IMR-90 (cell line): ENCODE results near the gene L3MBTL4. TPM values are rescaled to one million over a fixed set of nuclear protein-coding genes. Genes with fewer than 3 reads are reported as not detected.

ENCODE experiments used
- ATAC-seq: fragments of 200-7000 bp; cut with Tn5 transposase; 2 replicates; pipeline ENCODE4 v1.9.1; 2020; ENCODE audit warnings: low read depth, mild to moderate bottlenecking, moderate library complexity
- BruUV-seq: library from RNA; stranded (reverse); fragments of 400-500 nt; replicated peaks from 2 replicates; lab custom pipeline; 2021; lab: Mats Ljungman, UMichigan
- CTCF ChIA-PET: fragments of 300-600 bp; formaldehyde crosslinking; extraction: SDS; loops from one replicate; lab custom pipeline; 2021; ENCODE audit warnings: antibody characterized with exemption; lab: Yijun Ruan, JAX
- POLR2A ChIA-PET: fragments of 300-600 bp; sonication (Branson Sonifier 250); formaldehyde crosslinking; loops from one replicate; lab custom pipeline; 2022; ENCODE audit warnings: antibody characterized with exemption; ENCODE audit not compliant: unreplicated experiment; lab: Charles Lee
- DNase-seq: peaks from one replicate; pipeline ENCODE4 v3.0.0; 2013
- H2AFZ ChIP-seq: replicated peaks from 2 replicates; pipeline ENCODE3; 2013; ENCODE audit warnings: low read length, mild to moderate bottlenecking; ENCODE audit not compliant: poor library complexity
- H2AK5ac ChIP-seq: 2 replicates; pipeline ENCODE4 v1.6.1; 2013; ENCODE audit warnings: low read depth, low read length, inconsistent platforms
- H2AK9ac ChIP-seq: replicated peaks from 2 replicates; pipeline ENCODE3; 2013; ENCODE audit warnings: mild to moderate bottlenecking, low read depth, low read length, moderate library complexity; ENCODE audit not compliant: poor library complexity
- H2BK120ac ChIP-seq: 2 replicates; pipeline ENCODE4 v1.6.1; 2013; ENCODE audit warnings: low read depth, low read length, inconsistent platforms
- H2BK15ac ChIP-seq: 3 replicates; pipeline ENCODE4 v1.6.1; 2013; ENCODE audit warnings: low read depth, low read length, inconsistent platforms
- H2BK20ac ChIP-seq: 2 replicates; pipeline ENCODE4 v1.6.1; 2013; ENCODE audit warnings: low read depth, mild to moderate bottlenecking, inconsistent platforms, low read length, moderate library complexity
- H2BK5ac ChIP-seq: 2 replicates; pipeline ENCODE4 v1.6.1; 2013; ENCODE audit warnings: mild to moderate bottlenecking, low read depth, low read length, inconsistent platforms; ENCODE audit not compliant: poor library complexity, severe bottlenecking
- H3K14ac ChIP-seq: replicated peaks from 2 replicates; pipeline ENCODE4 v1.6.1; 2013; ENCODE audit warnings: low read depth, low read length, inconsistent platforms
- H3K18ac ChIP-seq: 2 replicates; pipeline ENCODE4 v1.6.1; 2013; ENCODE audit warnings: low read depth, low read length, control low read depth
- H3K23ac ChIP-seq: 2 replicates; pipeline ENCODE4 v1.6.1; 2013; ENCODE audit warnings: low read depth, low read length, inconsistent platforms
- H3K27ac ChIP-seq: 2 replicates; pipeline ENCODE4 v1.5.1; 2013; ENCODE audit warnings: mild to moderate bottlenecking, control low read depth, low read length; ENCODE audit not compliant: insufficient read depth
- H3K27me3 ChIP-seq: 2 replicates; pipeline ENCODE4 v1.6.1; 2013; ENCODE audit warnings: low read length; ENCODE audit not compliant: control insufficient read depth, insufficient read depth
- H3K36me3 ChIP-seq: 2 replicates; pipeline ENCODE4 v1.6.1; 2013; ENCODE audit warnings: low read length, mixed read lengths; ENCODE audit not compliant: control insufficient read depth, insufficient read depth
- H3K4ac ChIP-seq: 2 replicates; pipeline ENCODE4 v1.6.1; 2013; ENCODE audit warnings: low read depth, low read length, inconsistent platforms
- H3K4me1 ChIP-seq: 2 replicates; pipeline ENCODE4 v1.6.1; 2013; ENCODE audit warnings: low read length, mixed read lengths; ENCODE audit not compliant: control insufficient read depth, insufficient read depth
- H3K4me2 ChIP-seq: 2 replicates; pipeline ENCODE4 v1.6.1; 2013; ENCODE audit warnings: low read depth, mild to moderate bottlenecking, control low read depth, low read length, moderate library complexity
- H3K4me3 ChIP-seq: 2 replicates; pipeline ENCODE4 v1.5.1; 2013; ENCODE audit warnings: low read depth, mild to moderate bottlenecking, control low read depth, low read length, moderate library complexity; ENCODE audit not compliant: insufficient read depth
- H3K56ac ChIP-seq: 2 replicates; pipeline ENCODE4 v1.6.1; 2013; ENCODE audit warnings: low read length, inconsistent platforms; ENCODE audit not compliant: insufficient read depth; ENCODE audit errors: extremely low read depth
- H3K79me1 ChIP-seq, 2 experiments: 2 replicates each; pipeline ENCODE4 v1.6.1; 2013; ENCODE audit warnings: low read length in 2 of 2, inconsistent platforms in 1 of 2, low read depth in 1 of 2
- H3K9ac ChIP-seq: 2 replicates; pipeline ENCODE4 v1.6.1; 2013; ENCODE audit warnings: low read depth, low read length, control low read depth
- H3K9me1 ChIP-seq: 2 replicates; pipeline ENCODE4 v1.6.1; 2013; ENCODE audit warnings: low read length, inconsistent platforms; ENCODE audit not compliant: insufficient read depth
- H3K9me3 ChIP-seq: 2 replicates; pipeline ENCODE4 v1.6.1; 2013; ENCODE audit warnings: low read length; ENCODE audit not compliant: control insufficient read depth, insufficient read depth
- H4K20me1 ChIP-seq: 2 replicates; pipeline ENCODE4 v1.6.1; 2013; ENCODE audit warnings: low read length, inconsistent platforms; ENCODE audit not compliant: insufficient read depth
- H4K5ac ChIP-seq: 2 replicates; pipeline ENCODE4 v1.6.1; 2013; ENCODE audit warnings: mild to moderate bottlenecking, low read depth, low read length, control low read depth
- H4K8ac ChIP-seq, 2 experiments: 2 replicates each; pipeline ENCODE4 v1.6.1; 2013; ENCODE audit warnings: low read depth in 2 of 2, low read length in 2 of 2, control low read depth in 1 of 2, inconsistent platforms in 1 of 2
- H4K91ac ChIP-seq: 2 replicates; pipeline ENCODE4 v1.6.1; 2013; ENCODE audit warnings: low read depth, low read length, inconsistent platforms; ENCODE audit not compliant: insufficient read depth
- BHLHE40 ChIP-seq: fragments of 150-350 bp; IDR thresholded peaks from 2 replicates; pipeline ENCODE4 v1.6.1; 2016; ENCODE audit warnings: mild to moderate bottlenecking, low read depth, low read length
- CEBPB ChIP-seq: IDR thresholded peaks from 2 replicates; pipeline ENCODE4 v1.6.1; 2012; ENCODE audit warnings: low read depth, low read length, improper control_type of control experiment
- CHD1 ChIP-seq: IDR thresholded peaks from 2 replicates; pipeline ENCODE4 v1.6.1; 2012; ENCODE audit warnings: low read depth, low read length, improper control_type of control experiment
- FOS ChIP-seq: fragments of 150-350 bp; IDR thresholded peaks from 2 replicates; pipeline ENCODE4 v1.6.1; 2016; ENCODE audit warnings: low read depth, low read length
- MAZ ChIP-seq: IDR thresholded peaks from 2 replicates; pipeline ENCODE4 v1.6.1; 2012; ENCODE audit warnings: low read depth, mild to moderate bottlenecking, low read length, improper control_type of control experiment, moderate library complexity, borderline replicate concordance
- POLR2A ChIP-seq: IDR thresholded peaks from 2 replicates; pipeline ENCODE4 v1.6.1; 2012; ENCODE audit warnings: mild to moderate bottlenecking, low read depth, low read length
- RCOR1 ChIP-seq: IDR thresholded peaks from 2 replicates; pipeline ENCODE4 v1.6.1; 2012; ENCODE audit warnings: mild to moderate bottlenecking, low read length, improper control_type of control experiment; ENCODE audit not compliant: insufficient replicate concordance
- USF2 ChIP-seq: fragments of 150-350 bp; IDR thresholded peaks from 2 replicates; pipeline ENCODE4 v1.6.1; 2017; ENCODE audit warnings: mild to moderate bottlenecking, antibody characterized with exemption, low read length, low read depth
- WGBS, 2 experiments: methylation state at CpG; one replicate each; pipeline versions ENCODE4 v1.1.5 to v1.1.7; 2013; ENCODE audit warnings: missing lambda C conversion rate in 2 of 2; ENCODE audit not compliant: insufficient read length in 1 of 2; ENCODE audit errors: extremely low coverage in 2 of 2; 5-methylcytosine and 5-hydroxymethylcytosine counted together
- dilution Hi-C: fragments of 300-500 bp; cut with HindIII; formaldehyde crosslinking; loops from one replicate; pipeline ENCODE4 v1.14.3; 2018; ENCODE audit warnings: low sequenced_read_pairs; ENCODE audit not compliant: unreplicated experiment
- in situ Hi-C: fragments of 300-500 bp; cut with MboI; formaldehyde crosslinking; loops from 3 replicates; pipeline ENCODE4 v1.14.3; 2019; ENCODE audit warnings: low sequenced_read_pairs, inconsistent platforms, mixed read lengths
- intact Hi-C: fragments of 100-400 bp; cut with micrococcal nuclease; formaldehyde crosslinking; loops from 2 replicates; pipeline ENCODE4 v1.10.0; 2022
- polyA plus RNA-seq, 3 experiments: library from polyadenylated mRNA; depleted of rRNA; stranded (reverse); fragments of >200 nt; gene quantifications; 2 replicates each; pipeline ENCODE4 v1.2.3, GENCODE V29; 2012; ENCODE audit warnings: low replicate concordance in 1 of 3
- total RNA-seq: library from RNA; depleted of rRNA; stranded (reverse); fragments of >200 nt; gene quantifications from 2 replicates; pipeline ENCODE4 v1.2.3, GENCODE V29; 2012

The L3MBTL4 gene
- total and polyA plus RNA-seq, 2 of the 4 experiments (the other 2 are of a cell fraction), result under 0.01 to 0.02 TPM

- no peaks in the 10 kb centered on the region; the same call in 1 of the 2 replicates for H3K27me3 ChIP-seq
- peaks cover 2% of the 10 kb centered on the region; the same call in 1 of the 2 replicates for H3K4me1 ChIP-seq
- in situ Hi-C loops, result no loop called here
- H3K9ac ChIP-seq, result no peak overlapping the region
- no peak overlapping the region for H3K18ac ChIP-seq
- H4K8ac ChIP-seq, result no peak overlapping the region
- no CpG with 5 or more reads among the region's 3 CpGs for WGBS, 2 experiments
- H3K4me3 ChIP-seq, result no peak overlapping the region
- H2BK120ac ChIP-seq, result no peak overlapping the region
- no peaks in the 10 kb centered on the region for H3K36me3 ChIP-seq
- POLR2A ChIA-PET, result no interaction called here
- H2AK9ac ChIP-seq, result no peak overlapping the region
- no peaks in the 10 kb centered on the region for H3K9me3 ChIP-seq
- TF ChIP-seq CEBPB, result no peak
- no peak for TF ChIP-seq POLR2A
- no peak for TF ChIP-seq CHD1
- TF ChIP-seq MAZ, result no peak
- no peak for TF ChIP-seq FOS
- no peak for TF ChIP-seq USF2
- no peak for TF ChIP-seq BHLHE40
- no peak for TF ChIP-seq RCOR1
- BruUV-seq, result no TSS peak
- no peak overlapping the region for H3K4me2 ChIP-seq
- no peak overlapping the region for H3K4ac ChIP-seq
- no peaks in the 10 kb centered on the region for H4K20me1 ChIP-seq
- no peak overlapping the region for H3K14ac ChIP-seq
- no peak overlapping the region for H3K56ac ChIP-seq
- 0 out of 2 replicates have a peak, but pooled peaks cover 9% of the 10 kb centered on the region for H3K9me1 ChIP-seq
- DNase-seq (no peak), ATAC-seq (no peak)
- H3K27ac ChIP-seq, result no peak overlapping the region
- H2BK15ac ChIP-seq, result no peak overlapping the region
- H2AFZ ChIP-seq, result no peak overlapping the region
- CTCF ChIA-PET, result no interaction called here
- no peak overlapping the region for H2AK5ac ChIP-seq
- no peaks in the 10 kb centered on the region for H3K79me1 ChIP-seq
- H3K23ac ChIP-seq, result no peak overlapping the region
- H2BK5ac ChIP-seq, result no peak overlapping the region
- H4K5ac ChIP-seq, result no peak overlapping the region
- no peak overlapping the region for H4K91ac ChIP-seq
- H2BK20ac ChIP-seq, result no peak overlapping the region
- intact Hi-C loops, result no loop called here
- dilution Hi-C loops, result no loop called here
Observed at GRCh38 chr18:5982332-5982731, 432.4 kb downstream of the L3MBTL4 start.
